ENCODE data around the gene AHNAK.
"Not testable (repeated sequence)": the region's sequence is repeated elsewhere in the genome, so short reads cannot be mapped to it uniquely, and the experiment has no call there.

- TF ChIP-seq CTCF, POLR2A (IDR thresholded peaks at IDR 0.05): not testable (repeated sequence)
Observed at GRCh38 chr11:62585356-62585755, 38.8 kb upstream of the AHNAK start.

All from thyroid gland (tissue), 4 donors.